DMS114 treated with DMSO at 0.1 percent for 48 hours (cell line): ENCODE results near the gene ST6GAL1.
A peak's percentile ranks its signal among the peaks of the same experiment; 100 is the strongest.

Source experiments
- DNase-seq: peaks from one replicate; lab custom pipeline; 2025; ENCODE audit not compliant: unreplicated experiment; lab: John Stamatoyannopoulos, UW

ST6GAL1 gene

GRCh38 chr3:186915806-186916796 lies 14.2 kb upstream of the ST6GAL1 start:
- DNase-seq: no peak

GRCh38 chr3:186917512-186918312 lies 12.6 kb upstream of the ST6GAL1 start:
- no peak for DNase-seq

- no peak for DNase-seq
Observed at GRCh38 chr3:186920301-186920700, 10.0 kb upstream of the ST6GAL1 start.

- no peak for DNase-seq
Observed at GRCh38 chr3:186920796-186921195, 9.5 kb upstream of the ST6GAL1 start.

GRCh38 chr3:186921578-186921977 lies 8.7 kb upstream of the ST6GAL1 start:
- DNase-seq: no peak

GRCh38 chr3:186922224-186922623 lies 8.1 kb upstream of the ST6GAL1 start:
- no peak for DNase-seq

GRCh38 chr3:186922790-186923189 lies 7.5 kb upstream of the ST6GAL1 start:
- DNase-seq: no peak

- no peak for DNase-seq
Observed at GRCh38 chr3:186923241-186923640, 7.1 kb upstream of the ST6GAL1 start.

- DNase-seq: no peak
Observed at GRCh38 chr3:186925826-186926225, 4.5 kb upstream of the ST6GAL1 start.

GRCh38 chr3:186929186-186929585 lies 1.1 kb upstream of the ST6GAL1 start:
- DNase-seq: no peak

- no peak for DNase-seq
Observed at GRCh38 chr3:186929685-186930084, 641 bp upstream of the ST6GAL1 start.

- peak; percentile 24 for DNase-seq
Observed at GRCh38 chr3:186930641-186931531, 560 bp downstream of the ST6GAL1 start.

GRCh38 chr3:186931532-186932280 lies 1.4 kb downstream of the ST6GAL1 start:
- no peak for DNase-seq

- DNase-seq: no peak
Observed at GRCh38 chr3:186932281-186933181, 2.2 kb downstream of the ST6GAL1 start.

- DNase-seq: no peak
Observed at GRCh38 chr3:186933816-186934215, 3.5 kb downstream of the ST6GAL1 start.

GRCh38 chr3:186935133-186935532 lies 4.8 kb downstream of the ST6GAL1 start:
- DNase-seq: no peak

GRCh38 chr3:186937017-186937875 lies 6.9 kb downstream of the ST6GAL1 start:
- no peak for DNase-seq

- DNase-seq: no peak
Observed at GRCh38 chr3:186938716-186939115, 8.4 kb downstream of the ST6GAL1 start.
